Adipose tissue (tissue), 3 donors: Measurements from ENCODE around the gene CLDN9. TPM values are rescaled to one million over a fixed set of nuclear protein-coding genes. Genes with fewer than 3 reads are reported as not detected.

Experiments
- H3K27ac ChIP-seq: one replicate; pipeline ENCODE4 v1.5.1; 2013; ENCODE audit warnings: low read depth, low read length
- WGBS, 3 donors: extraction: QIAGEN DNeasy Blood & Tissue Kit; methylation state at CpG; one replicate each; pipeline ENCODE4 v1.1.7; 2013; 5-methylcytosine and 5-hydroxymethylcytosine counted together
- polyA plus RNA-seq, 3 donors: library from polyadenylated mRNA; stranded (reverse); fragments of 200-250 nt; gene quantifications; one replicate each; pipeline ENCODE4 v1.2.3, GENCODE V29; 2013
- donor health status: healthy with polysubstance abuse.
- donor health status: Bipolar disorder and iron deficiency.
- donor health status: healthy.

The CLDN9 gene
- polyA plus RNA-seq, 3 donors, result 0.30 to 2.8 TPM; not detected in 1

- WGBS, 3 donors, result 66 to 69% (median 66%) methylated on average over 6 to 8 of the region's 8 CpGs
- no peak overlapping the region for H3K27ac ChIP-seq
These were observed 24.9 kb upstream of the CLDN9 start for GRCh38 chr16:2987833-2988232.

- 60 to 71% (median 69%) methylated on average over 7 to 8 of the region's 8 CpGs for WGBS, 3 donors
These were observed 24.1 kb upstream of the CLDN9 start for GRCh38 chr16:2988590-2989099.

DNA sequence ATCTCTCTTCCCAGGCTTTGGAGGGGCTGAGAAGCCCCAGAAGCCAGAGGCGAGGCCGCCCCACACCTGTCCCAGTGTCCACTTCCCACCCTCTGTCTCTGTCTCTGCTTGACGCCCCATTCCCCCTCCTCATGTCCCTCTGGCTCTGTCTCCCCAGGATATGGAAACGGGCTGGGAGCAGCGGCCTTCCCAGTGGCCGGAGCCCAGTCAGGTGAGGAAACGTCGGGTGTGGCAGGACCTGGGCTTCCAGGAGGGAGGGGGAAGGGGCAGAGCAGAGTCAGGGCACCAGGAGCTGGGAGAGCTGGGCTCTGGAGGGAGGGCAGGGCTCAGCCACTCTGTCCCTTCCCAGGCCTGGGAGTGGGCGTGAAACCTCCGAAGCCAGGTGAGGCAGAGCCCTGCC, 21.8 kb upstream of the CLDN9 start:
- no peak overlapping the region for H3K27ac ChIP-seq
- WGBS, 3 donors, result 65 to 80% (median 66%) methylated on average over 10 of the region's 10 CpGs

More at GRCh38 chr16:2988590-2989099, 24.1 kb upstream of the CLDN9 start:
- no peak overlapping the region for H3K27ac ChIP-seq

DNA sequence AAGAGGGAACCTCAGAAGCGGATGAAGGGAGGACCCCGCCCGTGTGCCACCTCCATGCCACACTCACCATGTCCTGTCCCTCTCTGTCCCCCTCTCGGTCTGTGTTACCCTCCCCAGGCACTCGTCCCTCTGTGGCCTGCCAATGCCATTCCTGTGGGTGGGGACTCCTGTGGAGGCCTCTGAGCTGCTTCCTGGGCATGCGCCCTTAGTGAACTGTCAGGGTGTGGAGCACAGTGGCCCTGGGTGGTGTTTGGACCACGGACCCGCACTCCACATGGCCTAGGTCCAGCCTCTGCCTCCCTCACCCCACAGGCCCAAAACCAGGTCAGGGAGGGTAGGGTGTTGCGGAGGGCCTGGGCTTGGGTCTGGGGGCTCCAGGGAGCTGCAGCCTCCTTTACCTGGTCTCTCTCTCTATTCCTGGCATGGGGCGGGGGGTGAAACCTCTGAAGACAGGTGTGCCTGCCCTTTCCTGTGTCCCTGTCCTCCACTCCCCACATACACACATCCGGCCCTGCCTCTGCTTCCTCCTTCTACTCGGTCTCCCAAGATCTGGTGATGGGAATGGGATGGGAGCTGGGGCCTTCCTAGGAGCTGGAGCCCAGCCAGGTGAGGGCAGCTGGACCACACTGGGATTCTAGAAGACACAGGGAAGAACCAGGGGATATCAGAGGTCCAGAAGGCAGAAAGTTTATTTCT, 21.0 kb upstream of the CLDN9 start:
- H3K27ac ChIP-seq, result no peak overlapping the region
- 80 to 90% (median 86%) methylated on average over 12 of the region's 12 CpGs for WGBS, 3 donors

DNA sequence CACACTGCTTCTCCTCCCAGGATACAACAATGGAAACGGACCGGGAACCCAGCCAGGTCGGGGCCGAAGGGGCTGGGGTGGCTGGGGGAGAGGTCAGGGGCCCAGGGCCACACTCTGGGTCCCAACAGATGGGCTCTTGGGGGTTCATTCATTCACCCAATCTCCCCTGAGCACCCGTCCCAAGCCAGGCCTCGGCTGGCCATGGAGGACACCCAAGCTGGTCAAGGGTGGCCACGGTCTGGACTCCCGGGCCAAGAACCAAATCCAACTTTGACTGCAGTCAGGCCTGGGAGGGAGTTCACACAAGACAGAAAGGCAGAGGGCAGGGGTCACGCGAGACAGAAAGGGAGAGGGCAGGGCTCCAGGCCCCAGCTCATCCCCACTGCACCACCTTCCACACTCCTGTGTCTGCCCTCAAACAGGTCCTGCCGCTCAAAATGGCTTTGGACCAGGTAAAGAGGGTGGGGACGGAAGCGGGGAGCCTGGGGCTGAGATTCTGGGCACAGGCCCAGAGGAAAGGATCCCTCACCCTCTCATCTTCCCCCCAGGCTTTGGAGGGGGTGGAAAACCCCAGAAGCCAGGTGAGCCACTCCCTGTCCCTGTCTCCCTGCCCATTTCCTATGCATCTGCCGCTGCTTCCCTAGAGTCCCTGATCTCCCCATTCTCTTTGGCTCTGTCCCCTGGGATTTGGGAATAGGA, 20.2 kb upstream of the CLDN9 start:
- WGBS, 3 donors, result 71 to 88% (median 83%) methylated on average over 14 of the region's 14 CpGs
- H3K27ac ChIP-seq, result no peak overlapping the region

DNA sequence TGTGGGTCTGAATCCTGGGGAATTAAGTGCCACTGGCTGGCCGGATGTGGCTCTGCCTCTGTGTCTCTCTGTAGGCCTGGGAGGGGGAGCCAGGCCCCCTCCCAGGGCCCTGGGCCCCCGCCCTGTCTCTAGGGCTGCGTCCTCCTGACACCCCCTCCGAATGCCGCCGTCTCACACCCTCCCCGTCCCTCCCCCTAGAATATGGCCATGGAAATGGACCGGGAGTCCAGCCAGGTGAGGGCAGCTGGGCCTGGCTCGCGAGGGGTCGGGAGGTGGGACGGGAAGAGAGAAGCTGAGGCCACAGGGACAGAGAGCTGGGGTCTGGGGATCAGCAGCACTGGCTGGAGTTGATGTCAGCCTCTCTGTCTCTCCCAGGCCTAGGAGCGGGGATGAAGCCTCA, 16.4 kb upstream of the CLDN9 start:
- 72 to 81% (median 79%) methylated on average over 12 to 13 of the region's 13 CpGs for WGBS, 3 donors
- H3K27ac ChIP-seq, result no peak overlapping the region

GRCh38 chr16:2999929-3000328, 12.8 kb upstream of the CLDN9 start:
- H3K27ac ChIP-seq, result no peak overlapping the region
- WGBS, 3 donors, result 78 to 92% (median 80%) methylated on average over 6 of the region's 6 CpGs

GRCh38 chr16:3000540-3000939, 12.2 kb upstream of the CLDN9 start:
- WGBS, 3 donors, result 80 to 88% (median 86%) methylated on average over 4 of the region's 4 CpGs
- H3K27ac ChIP-seq, result no peak overlapping the region

DNA sequence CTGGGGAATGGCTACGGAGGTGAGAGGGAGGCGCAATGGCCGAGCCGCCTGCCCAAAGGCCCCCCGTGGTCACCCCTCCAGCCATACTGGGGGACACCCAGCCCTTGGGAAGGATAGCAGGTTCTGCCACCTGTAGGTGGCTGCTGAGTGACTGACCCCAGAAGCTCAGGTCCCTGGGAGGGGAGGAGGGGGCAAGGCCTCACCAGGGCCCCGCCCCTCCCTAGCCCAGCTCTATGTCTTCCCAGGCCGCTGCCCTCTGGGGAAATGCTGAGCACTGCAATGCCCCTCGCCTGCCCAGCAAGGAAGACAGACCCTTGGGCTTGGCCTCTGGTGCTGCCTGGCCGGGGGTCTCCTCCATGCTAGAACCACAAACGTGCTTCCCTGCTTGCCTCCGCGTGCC, 11.4 kb upstream of the CLDN9 start:
- H3K27ac ChIP-seq, result no peak overlapping the region
- 73 to 83% (median 79%) methylated on average over 12 of the region's 12 CpGs for WGBS, 3 donors

DNA sequence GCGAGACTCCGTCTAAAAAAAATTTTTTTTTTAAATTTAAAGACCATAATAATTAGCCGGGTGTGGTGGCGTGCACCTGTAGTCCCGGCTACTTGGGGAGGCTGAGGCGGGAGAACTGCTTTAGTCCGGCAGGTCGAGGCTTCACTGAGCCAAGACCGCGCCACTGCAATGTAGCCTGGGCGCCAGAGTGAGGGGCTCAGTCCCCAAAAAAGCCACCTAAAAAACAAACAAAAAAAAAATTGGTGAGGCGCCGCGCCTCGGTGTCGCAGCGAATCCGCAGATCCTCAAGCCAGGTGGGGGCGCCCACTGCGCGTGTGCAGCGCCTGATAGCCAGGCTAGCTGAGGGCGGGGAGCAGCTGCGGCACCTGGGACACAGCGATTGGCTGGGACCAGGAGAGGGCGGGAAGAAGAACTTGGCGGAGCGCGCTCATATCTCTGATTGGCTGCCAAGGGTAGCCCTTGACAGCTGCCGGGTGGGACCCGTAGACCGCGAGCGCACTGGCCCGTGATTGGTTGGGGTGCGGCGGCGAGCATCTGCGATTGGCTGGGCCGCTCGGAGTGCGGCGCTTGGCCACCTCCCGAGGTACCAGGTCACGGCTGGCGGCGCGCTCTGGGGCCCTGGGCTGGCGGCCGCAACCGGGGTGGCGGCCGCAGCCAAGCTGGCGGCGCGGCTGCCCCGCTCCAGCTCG, 9.0 kb upstream of the CLDN9 start:
- no peak overlapping the region for H3K27ac ChIP-seq
- WGBS, 3 donors, result 7 to 11% (median 8%) methylated on average over 52 to 58 of the region's 58 CpGs

GRCh38 chr16:3004319-3004718, 8.4 kb upstream of the CLDN9 start:
- H3K27ac ChIP-seq, result no peak overlapping the region
- 0 to 1% (median 1%) methylated on average over 9 to 63 of the region's 67 CpGs for WGBS, 3 donors

DNA sequence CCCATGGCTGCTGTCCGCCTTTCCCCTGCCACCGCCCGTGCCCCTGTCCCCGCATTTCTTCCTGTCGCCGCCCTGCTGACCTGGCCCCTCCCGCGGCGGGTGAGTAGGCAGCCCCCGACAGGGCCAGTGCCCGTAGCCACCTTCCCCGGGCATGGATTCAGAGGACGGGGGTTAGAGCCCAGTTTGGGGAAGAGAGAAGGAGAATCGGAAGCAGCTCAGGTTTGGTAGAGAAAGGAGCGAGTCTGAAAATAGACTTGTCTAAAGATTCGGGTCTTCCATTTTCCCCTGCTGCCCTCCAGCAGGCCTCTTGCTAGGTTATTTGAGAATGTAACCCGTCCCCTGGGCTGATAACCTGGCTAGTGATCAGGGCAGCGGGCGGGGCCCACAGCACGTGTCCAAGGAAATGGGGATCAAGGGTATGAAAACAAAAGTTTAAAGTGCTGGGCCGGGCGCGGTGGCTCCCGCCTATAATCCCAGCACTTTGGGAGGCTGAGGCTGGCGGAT, 7.9 kb upstream of the CLDN9 start:
- no peak overlapping the region for H3K27ac ChIP-seq
- WGBS, 3 donors, result 8 to 14% (median 13%) methylated on average over 21 to 25 of the region's 25 CpGs

DNA sequence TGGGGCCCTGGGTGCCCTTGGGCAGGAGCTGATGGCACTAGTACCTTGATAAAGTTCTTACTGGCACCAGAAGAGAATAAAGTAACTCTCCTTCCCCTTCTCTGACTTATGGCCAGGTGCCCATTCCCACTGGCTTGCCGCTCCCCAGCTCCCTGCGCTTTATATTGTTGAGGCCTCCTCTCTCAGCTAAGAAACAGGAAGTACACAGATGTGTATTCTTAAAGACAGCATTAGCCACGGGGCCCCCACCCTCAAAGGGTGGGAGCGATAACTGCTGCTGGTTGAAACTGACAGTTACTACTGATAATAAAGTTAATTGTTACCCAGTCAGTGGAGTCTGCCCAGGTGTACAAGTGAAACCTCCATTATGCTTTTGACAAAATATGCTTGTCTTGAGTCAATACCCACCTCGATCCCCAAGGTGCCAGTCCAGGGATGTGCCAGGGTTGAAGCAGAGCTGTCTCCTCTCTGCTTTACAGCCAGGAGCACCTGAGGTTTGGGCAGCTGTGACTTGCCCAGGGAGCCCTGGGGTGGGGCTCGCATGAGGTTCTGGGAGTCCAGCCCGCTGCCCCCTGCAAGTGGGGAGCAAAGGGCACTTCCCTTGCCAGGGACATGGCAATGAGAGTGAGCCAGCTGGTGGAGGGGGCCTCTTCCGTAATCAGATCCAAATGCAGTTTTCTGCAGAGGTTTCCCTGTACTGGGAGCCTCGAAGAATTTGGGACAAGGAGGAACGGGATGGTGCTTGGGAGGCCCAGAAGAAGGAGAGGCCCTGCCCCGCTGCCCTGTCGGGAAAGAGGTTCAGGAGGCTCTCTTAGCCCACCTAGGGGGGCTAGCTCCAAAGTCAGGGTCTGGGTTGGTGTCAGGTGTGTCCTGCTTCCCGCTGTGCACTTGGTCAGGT, 5.4 kb upstream of the CLDN9 start:
- 17 to 42% (median 36%) methylated on average over 13 of the region's 13 CpGs for WGBS, 3 donors
- no peak overlapping the region for H3K27ac ChIP-seq

DNA sequence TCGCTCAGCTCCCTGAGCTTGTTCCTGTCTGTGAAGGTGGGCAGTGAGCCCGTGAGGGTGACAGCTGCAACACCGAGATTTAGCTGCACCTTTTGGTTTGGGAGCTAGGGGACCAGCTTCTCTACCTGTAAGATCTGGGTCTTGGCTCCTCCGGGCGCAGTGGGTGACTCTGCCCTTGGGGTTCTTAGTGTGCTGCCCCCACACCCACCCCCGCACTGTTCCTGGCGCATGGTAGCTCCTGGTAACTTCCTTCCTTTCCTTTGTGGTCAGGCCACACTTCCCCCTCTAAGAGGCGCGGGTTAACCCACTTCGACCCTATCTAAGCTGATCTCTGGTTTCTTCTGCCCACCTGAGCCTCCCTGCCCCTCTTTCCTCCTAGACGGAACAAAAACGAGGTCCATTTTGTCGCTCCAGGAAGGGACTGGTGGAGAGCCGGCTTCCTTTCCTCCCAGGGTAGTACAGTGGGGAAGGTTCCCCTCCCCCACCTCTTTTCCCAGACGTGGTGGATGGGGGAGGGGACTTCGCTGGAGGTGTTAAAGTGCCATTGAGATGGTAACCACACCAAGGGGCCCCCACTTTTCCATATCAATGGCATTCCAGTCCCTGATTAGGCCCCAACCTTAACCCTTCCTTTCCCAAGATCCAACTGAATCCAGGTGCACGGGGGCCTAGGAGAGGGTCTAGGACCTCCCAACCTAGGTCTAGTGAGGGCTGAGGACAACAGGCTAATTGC, 4.6 kb upstream of the CLDN9 start:
- H3K27ac ChIP-seq, result no peak overlapping the region
- WGBS, 3 donors, result 14 to 24% (median 17%) methylated on average over 17 of the region's 17 CpGs

GRCh38 chr16:3008690-3009037, 4.1 kb upstream of the CLDN9 start:
- 58 to 71% (median 63%) methylated on average over 4 of the region's 4 CpGs for WGBS, 3 donors
- no peak overlapping the region for H3K27ac ChIP-seq

DNA sequence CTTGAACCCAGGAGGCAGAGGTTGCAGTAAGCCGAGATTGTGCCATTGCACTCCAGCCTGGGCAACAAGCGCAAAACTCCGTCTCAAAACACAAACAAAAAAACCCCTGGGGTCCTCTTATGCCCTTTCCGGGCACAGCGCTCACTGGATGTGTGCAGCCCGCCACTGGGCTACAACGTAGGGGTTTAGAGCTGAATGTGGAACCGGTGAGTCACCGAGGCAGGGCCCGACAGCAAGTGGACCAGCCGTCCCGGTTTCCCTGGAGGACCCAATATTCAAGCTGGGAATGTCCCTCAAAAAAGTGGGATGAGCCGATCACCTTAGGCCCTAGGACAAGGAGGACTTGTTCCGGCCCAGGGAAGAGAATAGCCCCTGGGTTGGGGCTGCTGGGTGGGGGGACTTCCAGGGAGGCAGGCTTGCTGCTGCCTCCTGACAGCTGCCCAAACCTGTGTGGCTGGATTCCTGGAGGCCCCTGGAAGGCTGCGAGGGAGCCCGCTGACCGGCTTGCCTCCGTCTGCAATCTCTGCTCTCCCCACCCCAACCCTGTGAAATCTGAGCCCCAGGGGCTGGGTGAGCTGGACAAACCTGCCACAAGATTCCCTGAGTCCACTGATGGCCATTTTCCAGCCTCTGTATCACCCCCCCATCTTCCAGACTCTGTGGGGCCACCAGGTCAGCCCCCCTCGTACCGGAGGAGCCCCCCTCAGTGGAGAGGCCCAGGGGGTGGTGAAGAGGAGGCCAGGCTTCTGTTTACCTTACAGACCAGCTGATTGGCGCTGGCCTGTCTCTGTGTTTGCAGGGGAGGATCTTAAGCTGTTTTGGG, 2.9 kb upstream of the CLDN9 start:
- 38 to 64% (median 57%) methylated on average over 21 of the region's 21 CpGs for WGBS, 3 donors
- no peak overlapping the region for H3K27ac ChIP-seq

GRCh38 chr16:3010510-3010909, 2.2 kb upstream of the CLDN9 start:
- WGBS, 3 donors, result 87 to 96% (median 93%) methylated on average over 8 of the region's 8 CpGs
- no peak overlapping the region for H3K27ac ChIP-seq
